GM12891 (cell line): ENCODE data around the gene TLX3.

ENCODE experiments used
- POLR2A ChIP-seq: IDR thresholded peaks from 2 replicates; pipeline ENCODE4 v1.6.1; 2011; ENCODE audit warnings: low read depth, low read length, control low read depth
- POLR2AphosphoS5 ChIP-seq: IDR thresholded peaks from 2 replicates; pipeline ENCODE4 v1.6.1; 2011; ENCODE audit warnings: low read depth, low read length, control low read depth
- POU2F2 ChIP-seq: IDR thresholded peaks from 2 replicates; pipeline ENCODE4 v1.6.1; 2011; ENCODE audit warnings: low read depth, mild to moderate bottlenecking, control low read depth, low read length, moderate library complexity
- SPI1 ChIP-seq: IDR thresholded peaks from 2 replicates; pipeline ENCODE4 v1.6.1; 2011; ENCODE audit warnings: low read depth, low read length, control low read depth
- TAF1 ChIP-seq: IDR thresholded peaks from 2 replicates; pipeline ENCODE4 v1.6.1; 2011; ENCODE audit warnings: low read depth, low read length, control low read depth

DNA sequence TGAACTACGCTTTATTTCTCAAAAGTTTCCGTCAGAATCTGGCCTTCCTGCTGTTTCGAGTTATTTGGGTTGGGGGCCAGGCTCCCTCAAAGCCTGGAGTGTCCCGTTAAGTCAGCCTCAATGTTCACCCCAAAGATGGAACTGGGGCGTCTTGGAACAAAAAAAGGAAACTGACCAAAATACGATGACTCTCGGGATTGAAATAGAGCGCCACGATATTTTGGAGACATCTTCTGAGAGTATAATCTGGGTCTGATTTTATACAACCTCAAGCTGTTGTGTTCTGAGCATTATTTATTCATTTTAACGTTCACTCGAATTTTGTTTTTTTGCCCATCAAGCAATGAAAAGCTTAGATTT is 28.1 kb downstream of the TLX3 start:
- TF ChIP-seq TAF1 (no peak), POLR2AphosphoS5 (no peak), POLR2A (no peak), SPI1 (no peak), POU2F2 (no peak)
